ENCODE data around the gene SLC24A3. TPM values are rescaled to one million over a fixed set of nuclear protein-coding genes. Genes with fewer than 3 reads are reported as not detected.

Gene SLC24A3
- total and polyA plus RNA-seq, 2 experiments from 2014 or later = 0.48 to 1.7 TPM

DNA sequence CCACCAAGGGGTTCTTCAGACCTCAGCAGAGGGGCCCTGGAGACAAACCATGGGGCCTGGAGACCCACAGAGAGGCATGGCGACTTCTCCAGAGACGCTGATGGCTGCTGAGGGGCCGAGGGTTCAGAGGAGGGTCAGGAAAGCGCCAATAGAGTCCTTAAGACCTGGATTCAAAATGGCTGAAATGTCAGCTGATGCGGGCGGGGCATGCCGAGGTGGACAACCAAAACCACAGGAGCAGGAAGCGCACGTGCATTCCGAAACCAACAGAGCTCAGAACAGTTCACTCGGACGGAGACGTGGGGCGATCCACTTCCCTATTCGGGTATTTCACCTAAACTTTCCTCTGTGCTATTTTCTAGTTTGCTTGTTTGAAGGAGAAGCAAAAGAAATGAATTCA lies 445.7 kb downstream of the SLC24A3 start:
- no peak overlapping the region for H2AFZ ChIP-seq
- H3K9me3 ChIP-seq (ENCODE audit: low read depth) = no peaks in the 10 kb centered on the region
- no peaks in the 10 kb centered on the region for H4K20me1 ChIP-seq (ENCODE audit: insufficient read depth, poor library complexity, severe bottlenecking)
- H3K4me3 ChIP-seq = no peak overlapping the region
- no peak for DNase-seq (ENCODE audit: low spot score)
- no peaks in the 10 kb centered on the region for H3K79me2 ChIP-seq
- H3K36me3 ChIP-seq (replicated peaks; ENCODE audit: insufficient read depth, low read depth) = no peaks in the 10 kb centered on the region
- no peaks in the 10 kb centered on the region for H3K27me3 ChIP-seq
- no peak overlapping the region for H3K4me2 ChIP-seq
- H3K27ac ChIP-seq = no peak overlapping the region
- 94% methylated on average over 14 of the region's 15 CpGs for WGBS (ENCODE audit: low lambda C conversion rate, missing lambda C conversion rate)
- TF ChIP-seq, protein P1, sequence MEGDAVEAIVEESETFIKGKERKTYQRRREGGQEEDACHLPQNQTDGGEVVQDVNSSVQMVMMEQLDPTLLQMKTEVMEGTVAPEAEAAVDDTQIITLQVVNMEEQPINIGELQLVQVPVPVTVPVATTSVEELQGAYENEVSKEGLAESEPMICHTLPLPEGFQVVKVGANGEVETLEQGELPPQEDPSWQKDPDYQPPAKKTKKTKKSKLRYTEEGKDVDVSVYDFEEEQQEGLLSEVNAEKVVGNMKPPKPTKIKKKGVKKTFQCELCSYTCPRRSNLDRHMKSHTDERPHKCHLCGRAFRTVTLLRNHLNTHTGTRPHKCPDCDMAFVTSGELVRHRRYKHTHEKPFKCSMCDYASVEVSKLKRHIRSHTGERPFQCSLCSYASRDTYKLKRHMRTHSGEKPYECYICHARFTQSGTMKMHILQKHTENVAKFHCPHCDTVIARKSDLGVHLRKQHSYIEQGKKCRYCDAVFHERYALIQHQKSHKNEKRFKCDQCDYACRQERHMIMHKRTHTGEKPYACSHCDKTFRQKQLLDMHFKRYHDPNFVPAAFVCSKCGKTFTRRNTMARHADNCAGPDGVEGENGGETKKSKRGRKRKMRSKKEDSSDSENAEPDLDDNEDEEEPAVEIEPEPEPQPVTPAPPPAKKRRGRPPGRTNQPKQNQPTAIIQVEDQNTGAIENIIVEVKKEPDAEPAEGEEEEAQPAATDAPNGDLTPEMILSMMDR (IDR thresholded peaks at IDR 0.05; ENCODE audit: poor library complexity) = no peak
- no peak for TF ChIP-seq EZH2 (IDR thresholded peaks at IDR 0.05; ENCODE audit: borderline replicate concordance)
- no peak for TF ChIP-seq EZH2phosphoT487 (IDR thresholded peaks at IDR 0.05; ENCODE audit: low read depth, severe bottlenecking, unreplicated experiment)
- peaks cover 3% of the 10 kb centered on the region for H3K4me1 ChIP-seq (ENCODE audit: insufficient read depth)
- H3K9me2 ChIP-seq (replicated peaks; ENCODE audit: insufficient read depth) = no peaks in the 10 kb centered on the region

DNA sequence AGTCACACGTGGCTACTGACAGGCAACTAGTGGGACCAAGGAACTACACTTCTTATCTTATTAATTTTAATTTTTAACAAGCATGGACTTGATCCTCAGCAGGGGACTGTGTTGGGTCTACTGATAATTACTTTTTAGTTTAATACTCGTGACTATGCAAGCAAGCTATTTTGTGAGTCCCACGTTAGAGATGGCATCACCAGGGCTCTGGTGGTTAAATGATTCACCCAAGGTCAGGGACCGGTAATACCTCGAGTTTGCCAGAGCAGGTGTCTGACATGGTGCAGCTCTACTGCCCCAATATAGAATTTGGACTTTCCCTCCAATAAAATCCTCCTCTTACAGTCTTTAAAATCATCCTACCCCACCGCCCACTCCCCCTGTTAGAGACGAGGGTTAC lies 447.0 kb downstream of the SLC24A3 start:
- TF ChIP-seq EZH2 (IDR thresholded peaks at IDR 0.05; ENCODE audit: borderline replicate concordance) = no peak
- peaks cover 8% of the 10 kb centered on the region for H3K27me3 ChIP-seq
- no peak overlapping the region for H3K4me3 ChIP-seq
- no peak overlapping the region for H3K4me2 ChIP-seq
- WGBS (ENCODE audit: low lambda C conversion rate, missing lambda C conversion rate) = 84% methylated on average over 7 of the region's 7 CpGs
- peaks cover 3% of the 10 kb centered on the region for H3K4me1 ChIP-seq (ENCODE audit: insufficient read depth)
- no peaks in the 10 kb centered on the region for H3K9me3 ChIP-seq (ENCODE audit: low read depth)
- H4K20me1 ChIP-seq (ENCODE audit: insufficient read depth, poor library complexity, severe bottlenecking) = no peaks in the 10 kb centered on the region
- no peaks in the 10 kb centered on the region for H3K79me2 ChIP-seq
- no peaks in the 10 kb centered on the region for H3K9me2 ChIP-seq (replicated peaks; ENCODE audit: insufficient read depth)
- DNase-seq (ENCODE audit: low spot score) = no peak
- no peaks in the 10 kb centered on the region for H3K36me3 ChIP-seq (replicated peaks; ENCODE audit: insufficient read depth, low read depth)
- no peak overlapping the region for H3K27ac ChIP-seq
- no peak overlapping the region for H2AFZ ChIP-seq

DNA sequence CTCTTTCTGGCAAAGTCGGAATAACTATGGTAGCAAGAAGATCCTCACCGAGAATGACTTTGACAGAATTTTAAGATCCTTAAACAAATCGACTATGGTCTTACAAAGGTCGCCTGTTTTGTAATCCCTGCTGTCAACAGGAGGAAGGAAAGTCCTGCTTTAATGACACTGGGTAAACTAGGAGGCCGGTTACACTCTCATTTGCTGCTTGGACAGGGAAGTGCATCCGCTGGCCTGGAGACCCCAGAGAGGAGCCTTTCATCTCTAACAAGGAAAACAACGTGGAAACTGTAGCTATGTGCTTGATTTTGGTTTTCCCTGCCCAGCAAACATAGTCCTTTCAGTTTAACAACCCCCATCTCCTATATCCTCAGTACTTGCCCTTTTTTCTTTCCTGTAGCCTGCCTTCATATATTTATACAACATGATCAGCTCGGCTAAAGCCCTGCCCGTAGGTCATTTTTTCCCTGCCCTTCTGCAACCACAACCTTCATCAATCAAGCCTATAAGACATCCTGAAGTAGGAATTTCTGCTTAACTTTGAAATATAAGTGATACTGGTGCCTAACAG lies 448.5 kb downstream of the SLC24A3 start:
- no peak overlapping the region for H3K4me2 ChIP-seq
- no peaks in the 10 kb centered on the region for H4K20me1 ChIP-seq (ENCODE audit: insufficient read depth, poor library complexity, severe bottlenecking)

More for the DNA sequence above, 448.5 kb downstream of the SLC24A3 start:
- 49% methylated on average over 9 of the region's 9 CpGs for WGBS (ENCODE audit: low lambda C conversion rate, missing lambda C conversion rate)
- no peak for DNase-seq (ENCODE audit: low spot score)
- Histone ChIP-seq H3K4me1 (ENCODE audit: insufficient read depth) (peaks cover 3% of the 10 kb centered on the region), H3K27me3 (peaks cover 8% of the 10 kb centered on the region), H2AFZ (no peak overlapping the region), H3K36me3 (replicated peaks; ENCODE audit: insufficient read depth, low read depth) (no peaks in the 10 kb centered on the region), H3K9me2 (replicated peaks; ENCODE audit: insufficient read depth) (no peaks in the 10 kb centered on the region), H3K27ac (no peak overlapping the region), H3K9me3 (ENCODE audit: low read depth) (no peaks in the 10 kb centered on the region), H3K79me2 (no peaks in the 10 kb centered on the region), H3K4me3 (no peak overlapping the region)
- TF ChIP-seq EZH2 (IDR thresholded peaks at IDR 0.05; ENCODE audit: borderline replicate concordance) (no peak), EZH2phosphoT487 (IDR thresholded peaks at IDR 0.05; ENCODE audit: low read depth, severe bottlenecking, unreplicated experiment) (no peak)
- TF ChIP-seq, protein P1 (IDR thresholded peaks at IDR 0.05; ENCODE audit: poor library complexity) = no peak
